HUES6 (cell line): ENCODE results near the gene AVP.
"Not testable (repeated sequence)": the region's sequence is repeated elsewhere in the genome, so short reads cannot be mapped to it uniquely, and the experiment has no call there.

Experiments used
- H3K27ac ChIP-seq: 2 replicates; pipeline ENCODE4 v1.7.0; 2013; ENCODE audit warnings: low read depth, mild to moderate bottlenecking, low read length, inconsistent platforms
- H3K27me3 ChIP-seq: 2 replicates; pipeline ENCODE4 v1.6.1; 2013; ENCODE audit warnings: low read length; ENCODE audit not compliant: control insufficient read depth, insufficient read depth
- H3K36me3 ChIP-seq: 2 replicates; pipeline ENCODE4 v1.6.1; 2013; ENCODE audit warnings: low read length; ENCODE audit not compliant: control insufficient read depth, insufficient read depth
- H3K4me1 ChIP-seq: 2 replicates; pipeline ENCODE4 v1.6.1; 2013; ENCODE audit warnings: low read length; ENCODE audit not compliant: control insufficient read depth, insufficient read depth
- H3K4me3 ChIP-seq: 2 replicates; pipeline ENCODE4 v1.5.1; 2013; ENCODE audit warnings: low read depth, low read length
- H3K9ac ChIP-seq: one replicate; pipeline ENCODE4 v1.6.1; 2013; ENCODE audit warnings: mild to moderate bottlenecking, low read length
- H3K9me3 ChIP-seq: 2 replicates; pipeline ENCODE4 v1.6.1; 2013; ENCODE audit warnings: low read depth, low read length; ENCODE audit not compliant: control insufficient read depth, insufficient read depth

The AVP gene

GRCh38 chr20:3123542-3123941 lies 39.0 kb upstream of the AVP start:
- no peak overlapping the region for H3K4me3 ChIP-seq
- H3K9ac ChIP-seq: no peak overlapping the region
- H3K36me3 ChIP-seq: peaks cover 28% of the 10 kb centered on the region
- H3K9me3 ChIP-seq: peaks cover 55% of the 10 kb centered on the region
- H3K27me3 ChIP-seq: no peaks in the 10 kb centered on the region
- no peaks in the 10 kb centered on the region for H3K4me1 ChIP-seq
- H3K27ac ChIP-seq: no peak overlapping the region

GRCh38 chr20:3121955-3122610 lies 37.6 kb upstream of the AVP start:
- H3K9me3 ChIP-seq: peaks cover 45% of the 10 kb centered on the region
- no peak overlapping the region for H3K4me3 ChIP-seq
- H3K27me3 ChIP-seq: no peaks in the 10 kb centered on the region
- no peak overlapping the region for H3K9ac ChIP-seq
- peaks cover 28% of the 10 kb centered on the region for H3K36me3 ChIP-seq
- no peaks in the 10 kb centered on the region for H3K4me1 ChIP-seq
- H3K27ac ChIP-seq: no peak overlapping the region

GRCh38 chr20:3121271-3121911 lies 36.9 kb upstream of the AVP start:
- H3K36me3 ChIP-seq: peaks cover 28% of the 10 kb centered on the region
- no peaks in the 10 kb centered on the region for H3K27me3 ChIP-seq
- H3K4me3 ChIP-seq: no peak overlapping the region
- no peaks in the 10 kb centered on the region for H3K4me1 ChIP-seq
- no peak overlapping the region for H3K9ac ChIP-seq
- no peak overlapping the region for H3K27ac ChIP-seq
- peaks cover 40% of the 10 kb centered on the region for H3K9me3 ChIP-seq

- Histone ChIP-seq H3K4me3 (no peak overlapping the region), H3K9me3 (peaks cover 25% of the 10 kb centered on the region), H3K4me1 (peaks cover 3% of the 10 kb centered on the region; the same call in 1 of the 2 replicates), H3K9ac (no peak overlapping the region), H3K27me3 (no peaks in the 10 kb centered on the region), H3K36me3 (peaks cover 28% of the 10 kb centered on the region), H3K27ac (no peak overlapping the region)
Observed at GRCh38 chr20:3119044-3119443, 34.5 kb upstream of the AVP start.

- peaks cover 14% of the 10 kb centered on the region for H3K9me3 ChIP-seq
- H3K9ac ChIP-seq, H3K27ac ChIP-seq, H3K4me3 ChIP-seq, H3K27me3 ChIP-seq, H3K4me1 ChIP-seq: not testable (repeated sequence)
- H3K36me3 ChIP-seq: peaks cover 22% of the 10 kb centered on the region
Observed at GRCh38 chr20:3117839-3118379, 33.4 kb upstream of the AVP start.

DNA sequence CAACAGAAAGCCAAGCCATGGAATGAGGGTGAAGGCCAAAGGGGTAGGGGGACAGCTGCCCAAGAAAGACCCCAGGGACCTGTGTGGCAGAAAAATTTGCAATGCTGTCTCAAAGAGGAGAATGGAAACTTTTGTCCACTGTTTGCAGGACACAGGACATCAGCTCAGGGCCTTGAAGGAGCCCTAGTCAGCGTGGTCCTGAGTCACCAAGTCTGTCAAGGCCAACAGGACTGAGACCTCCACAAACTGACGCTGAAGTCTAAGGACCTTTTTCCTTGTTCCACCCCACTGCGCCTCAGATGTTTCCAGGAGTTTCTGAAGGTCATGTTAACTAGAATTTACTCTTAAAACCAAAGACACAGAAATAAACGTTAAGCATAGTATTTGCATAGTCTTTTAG lies 31.8 kb upstream of the AVP start:
- H3K9me3 ChIP-seq: no peaks in the 10 kb centered on the region
- H3K27ac ChIP-seq: no peak overlapping the region
- peaks cover 8% of the 10 kb centered on the region for H3K36me3 ChIP-seq
- H3K4me3 ChIP-seq: no peak overlapping the region
- H3K4me1 ChIP-seq: peaks cover 3% of the 10 kb centered on the region; the same call in 1 of the 2 replicates
- no peak overlapping the region for H3K9ac ChIP-seq
- no peaks in the 10 kb centered on the region for H3K27me3 ChIP-seq

DNA sequence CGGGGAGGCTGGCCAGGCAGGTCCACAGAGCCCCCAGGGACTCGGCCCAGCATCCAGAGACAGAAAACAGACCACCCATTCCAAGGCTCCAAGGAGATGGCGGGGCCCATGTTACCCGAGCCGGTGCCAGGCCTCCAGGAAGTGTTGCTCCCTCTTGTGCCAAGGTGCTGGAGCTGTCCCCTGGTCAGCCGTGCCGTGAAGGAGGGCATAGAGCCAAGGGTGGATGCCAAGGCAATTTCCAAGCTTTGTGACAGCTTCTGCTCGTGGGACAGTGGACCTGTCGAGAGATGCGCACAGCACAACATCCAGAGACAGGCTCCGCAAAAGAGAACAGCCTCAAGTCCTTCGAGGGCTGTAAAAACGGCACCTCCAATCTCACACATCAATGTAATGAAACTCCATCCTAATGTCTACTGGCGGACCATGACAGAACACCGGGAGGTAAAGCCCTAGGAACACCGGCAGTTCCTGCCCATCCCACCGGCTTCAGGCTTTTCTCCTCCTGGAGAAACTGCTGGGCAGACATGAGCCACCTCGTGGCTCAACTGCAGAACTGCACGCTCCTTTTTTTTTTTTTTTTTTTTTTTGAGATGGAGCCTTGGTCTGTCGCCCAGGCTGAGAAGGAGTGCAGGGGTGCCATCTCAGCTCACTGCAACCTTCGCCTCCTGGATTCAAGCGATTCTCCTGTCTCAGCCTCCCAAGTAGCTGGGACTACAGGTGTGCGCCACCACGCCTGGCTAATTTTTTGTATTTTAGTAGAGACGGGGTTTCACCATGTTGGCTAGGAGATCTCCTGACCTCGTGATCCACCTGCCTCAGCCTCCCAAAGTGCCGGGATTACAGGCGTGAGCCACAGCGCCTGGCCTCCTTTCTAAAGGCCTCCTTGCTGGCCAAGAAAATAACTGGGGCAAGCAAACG lies 30.9 kb upstream of the AVP start:
- H3K36me3 ChIP-seq: no peaks in the 10 kb centered on the region
- no peaks in the 10 kb centered on the region for H3K27me3 ChIP-seq
- peaks cover 3% of the 10 kb centered on the region; the same call in 1 of the 2 replicates for H3K4me1 ChIP-seq
- H3K27ac ChIP-seq: no peak overlapping the region
- no peaks in the 10 kb centered on the region for H3K9me3 ChIP-seq
- H3K9ac ChIP-seq: no peak overlapping the region
- H3K4me3 ChIP-seq: no peak overlapping the region

DNA sequence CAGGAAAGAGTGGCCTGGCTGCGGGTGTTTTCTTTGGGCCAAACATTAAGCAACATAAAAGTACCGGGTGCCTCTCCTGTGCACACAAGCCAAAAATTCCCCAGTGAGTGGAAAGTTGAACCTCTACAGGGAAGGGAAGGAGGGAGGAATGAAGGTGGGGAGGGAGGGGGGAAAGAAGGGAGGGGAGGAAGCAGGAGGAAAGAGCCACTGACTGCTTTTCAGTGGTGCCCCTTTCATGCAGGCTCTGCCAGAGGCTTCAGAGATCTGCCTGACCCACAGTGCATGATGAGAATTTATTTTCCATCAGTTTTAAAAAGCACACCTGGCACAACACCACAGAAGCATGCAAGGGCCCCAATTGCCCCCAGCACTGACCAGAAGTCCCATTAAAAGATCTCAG lies 27.5 kb upstream of the AVP start:
- H3K27ac ChIP-seq: no peak overlapping the region
- no peaks in the 10 kb centered on the region for H3K27me3 ChIP-seq
- H3K9ac ChIP-seq: no peak overlapping the region
- H3K4me1 ChIP-seq: peaks cover 3% of the 10 kb centered on the region; the same call in 1 of the 2 replicates
- no peaks in the 10 kb centered on the region for H3K36me3 ChIP-seq
- H3K9me3 ChIP-seq: no peaks in the 10 kb centered on the region
- no peak overlapping the region for H3K4me3 ChIP-seq

GRCh38 chr20:3111507-3111906 lies 27.0 kb upstream of the AVP start:
- Histone ChIP-seq H3K4me1 (peaks cover 3% of the 10 kb centered on the region; the same call in 1 of the 2 replicates), H3K4me3 (no peak overlapping the region), H3K9ac (no peak overlapping the region), H3K27me3 (no peaks in the 10 kb centered on the region), H3K36me3 (no peaks in the 10 kb centered on the region), H3K9me3 (no peaks in the 10 kb centered on the region), H3K27ac (no peak overlapping the region)

DNA sequence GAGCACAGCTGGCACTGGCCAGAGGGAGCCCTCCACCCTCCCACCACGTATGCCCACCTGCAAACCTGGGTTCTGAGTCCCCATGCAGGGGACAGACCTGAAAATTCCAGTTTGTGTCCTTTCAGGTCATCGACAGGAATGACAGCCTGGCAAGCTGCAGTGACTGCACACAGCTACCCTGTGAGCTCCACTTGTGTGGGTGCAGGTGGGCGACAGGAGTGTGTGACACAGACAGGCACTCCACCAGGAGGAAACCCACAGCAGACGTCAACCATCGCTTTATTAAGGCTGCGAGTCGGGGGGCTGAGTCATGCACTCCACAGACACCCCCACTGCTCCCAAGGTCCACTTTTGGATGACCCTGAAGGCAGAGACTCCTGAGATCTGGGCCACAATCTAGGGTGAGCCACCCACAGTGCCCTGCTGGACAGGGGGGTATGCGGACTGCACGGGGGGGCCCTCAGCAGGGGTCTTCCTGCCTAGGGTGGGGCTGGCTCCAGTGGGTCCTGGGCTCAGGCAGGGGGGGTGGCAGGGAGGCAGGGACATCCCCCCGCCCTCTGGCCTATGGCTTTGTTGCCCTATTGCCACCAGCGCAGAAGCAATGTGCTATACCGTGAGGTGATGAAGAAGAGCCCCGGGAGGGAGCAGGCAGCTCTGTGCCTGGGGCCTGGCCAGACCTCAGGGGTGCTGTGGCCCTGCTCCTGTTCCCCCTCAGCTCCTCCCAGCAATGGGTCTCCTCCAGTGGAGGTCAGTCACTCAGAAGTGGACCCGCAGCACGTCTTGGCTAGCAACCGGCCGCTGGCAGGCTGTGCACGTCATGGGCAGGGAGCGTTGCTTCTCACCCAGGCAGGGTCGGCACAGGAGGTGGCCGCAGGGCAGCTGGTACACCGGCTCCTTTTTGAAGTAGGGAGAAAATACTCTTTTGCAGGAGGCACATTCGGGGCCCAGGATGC lies 25.1 kb upstream of the AVP start:
- Histone ChIP-seq H3K4me1 (no peaks in the 10 kb centered on the region), H3K27ac (no peak overlapping the region), H3K9ac (no peak overlapping the region), H3K4me3 (no peak overlapping the region), H3K36me3 (no peaks in the 10 kb centered on the region), H3K9me3 (no peaks in the 10 kb centered on the region), H3K27me3 (no peaks in the 10 kb centered on the region)
